GM21367 (cell line): ENCODE measurements around the gene SMAD6.
"Not testable (repeated sequence)": the region's sequence is repeated elsewhere in the genome, so short reads cannot be mapped to it uniquely, and the experiment has no call there.

Experiments used
- ATAC-seq: cut with Tn5 transposase; IDR thresholded peaks from one replicate; pipeline ENCODE4 v1.9.1; 2021; ENCODE audit not compliant: unreplicated experiment

SMAD6 gene

GRCh38 chr15:66675446-66675845 lies 26.6 kb upstream of the SMAD6 start:
- ATAC-seq: no peak

GRCh38 chr15:66677336-66677735 lies 24.7 kb upstream of the SMAD6 start:
- no peak for ATAC-seq

GRCh38 chr15:66679061-66679656 lies 22.9 kb upstream of the SMAD6 start:
- ATAC-seq: no peak

GRCh38 chr15:66679657-66680108 lies 22.4 kb upstream of the SMAD6 start:
- no peak for ATAC-seq

GRCh38 chr15:66680502-66680901 lies 21.5 kb upstream of the SMAD6 start:
- ATAC-seq: no peak

GRCh38 chr15:66681395-66681794 lies 20.6 kb upstream of the SMAD6 start:
- ATAC-seq: no peak

- ATAC-seq: no peak
Observed at GRCh38 chr15:66682246-66682645, 19.8 kb upstream of the SMAD6 start.

- ATAC-seq: no peak
Observed at GRCh38 chr15:66682865-66683264, 19.2 kb upstream of the SMAD6 start.

GRCh38 chr15:66684136-66684681 lies 17.8 kb upstream of the SMAD6 start:
- no peak for ATAC-seq

- no peak for ATAC-seq
Observed at GRCh38 chr15:66685638-66686150, 16.3 kb upstream of the SMAD6 start.

- not testable (repeated sequence) for ATAC-seq
Observed at GRCh38 chr15:66690912-66691311, 11.1 kb upstream of the SMAD6 start.

- ATAC-seq: no peak
Observed at GRCh38 chr15:66691727-66692126, 10.3 kb upstream of the SMAD6 start.

- ATAC-seq: no peak
Observed at GRCh38 chr15:66692391-66692790, 9.6 kb upstream of the SMAD6 start.

- ATAC-seq: no peak
Observed at GRCh38 chr15:66692808-66693596, 9.0 kb upstream of the SMAD6 start.

GRCh38 chr15:66696770-66697169 lies 5.3 kb upstream of the SMAD6 start:
- no peak for ATAC-seq

- no peak for ATAC-seq
Observed at GRCh38 chr15:66698318-66698961, 3.6 kb upstream of the SMAD6 start.

- ATAC-seq: no peak
Observed at GRCh38 chr15:66698971-66699370, 3.1 kb upstream of the SMAD6 start.

GRCh38 chr15:66700412-66700801 lies 1.6 kb upstream of the SMAD6 start:
- no peak for ATAC-seq

GRCh38 chr15:66700802-66701421 lies 1.1 kb upstream of the SMAD6 start:
- ATAC-seq: no peak

GRCh38 chr15:66701422-66702034 lies 508 bp upstream of the SMAD6 start:
- no peak for ATAC-seq
